OCI-M1 (cell line): ENCODE results near the gene AURKA.
A peak's percentile ranks its signal among the peaks of the same experiment; 100 is the strongest.
"Not testable (repeated sequence)": the region's sequence is repeated elsewhere in the genome, so short reads cannot be mapped to it uniquely, and the experiment has no call there.

Source experiments
- DNase-seq: peaks from one replicate; lab custom pipeline; 2025; lab: John Stamatoyannopoulos, UW

Gene AURKA

DNA sequence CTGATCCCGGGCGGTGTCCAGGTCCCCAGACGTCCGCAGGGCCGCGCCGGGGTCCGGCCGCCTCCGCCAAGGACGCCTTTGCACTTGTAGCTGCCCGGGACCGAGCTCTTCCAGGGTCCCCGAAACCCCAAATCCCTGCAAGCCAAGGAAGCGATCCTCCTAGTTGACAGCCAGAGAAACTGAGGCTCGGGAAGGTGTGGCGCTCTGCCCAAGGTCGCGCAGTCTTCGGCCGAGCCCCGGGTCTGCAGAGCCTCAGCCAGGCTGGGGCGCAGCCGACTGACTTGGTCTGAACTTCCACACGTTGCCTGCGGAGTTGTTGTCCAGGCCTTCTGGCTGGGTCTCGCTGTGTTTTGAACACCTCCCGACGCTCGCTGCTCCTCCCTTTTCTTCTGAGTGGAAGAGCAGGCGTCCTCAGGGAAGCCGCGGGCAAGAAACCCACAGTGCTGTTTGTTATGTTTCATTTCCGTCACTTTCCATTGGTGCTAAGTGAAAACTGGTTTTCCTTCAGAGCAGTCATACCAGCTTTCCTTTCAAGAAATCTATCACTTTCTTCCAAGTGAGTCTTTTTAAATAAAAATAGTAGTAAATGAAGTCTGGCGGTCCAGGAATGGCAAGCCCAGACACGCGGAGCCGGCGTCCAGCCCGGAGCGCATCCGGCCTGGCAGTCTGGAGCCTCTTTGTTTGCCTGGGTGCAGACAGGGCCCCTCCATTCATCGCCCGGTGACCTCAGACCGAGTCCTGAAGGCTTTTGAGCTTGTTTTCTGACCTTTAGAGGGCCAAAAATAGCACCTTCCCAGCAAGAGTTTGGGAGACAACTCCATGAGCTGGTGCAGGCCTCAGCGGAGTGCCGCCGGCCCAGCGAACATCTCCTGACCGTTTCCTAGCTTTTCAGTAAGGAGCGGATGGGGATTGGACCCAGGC, 32.5 kb downstream of the AURKA start:
- DNase-seq = peak; percentile 50

GRCh38 chr20:56358600-56359211, 33.3 kb downstream of the AURKA start, which contains the start of gene FAM210B:
FAM210B (plus strand) TSS chr20:56358974; CDS start chr20:56359006, 32 bp downstream.
- peak; percentile 93 for DNase-seq

DNA sequence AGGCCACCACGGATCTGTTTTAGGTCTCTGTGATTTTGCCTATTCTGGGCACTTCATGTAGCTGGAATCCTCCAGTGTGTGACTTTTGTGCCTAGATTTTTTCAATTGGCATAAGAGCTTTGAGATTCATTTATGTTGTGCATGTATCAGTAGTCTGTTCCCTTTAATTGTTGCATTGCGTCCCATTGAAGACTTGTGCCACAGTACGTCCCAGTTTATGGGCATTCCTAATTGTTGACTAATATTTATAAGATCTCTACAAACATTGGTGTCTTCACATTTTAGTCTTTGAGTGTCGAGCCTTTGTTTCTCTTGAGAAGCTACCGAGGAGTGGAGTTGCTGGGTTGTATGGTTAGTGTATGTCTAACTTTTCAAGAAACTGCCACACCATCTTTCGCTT, 33.9 kb downstream of the AURKA start:
- no peak for DNase-seq

GRCh38 chr20:56353356-56353755, 38.7 kb downstream of the AURKA start:
- DNase-seq = peak; percentile 38

GRCh38 chr20:56352345-56353055, 39.5 kb downstream of the AURKA start:
- no peak for DNase-seq

GRCh38 chr20:56350842-56351241, 41.2 kb downstream of the AURKA start:
- no peak for DNase-seq

GRCh38 chr20:56348746-56349145, 43.3 kb downstream of the AURKA start:
- DNase-seq = no peak

DNA sequence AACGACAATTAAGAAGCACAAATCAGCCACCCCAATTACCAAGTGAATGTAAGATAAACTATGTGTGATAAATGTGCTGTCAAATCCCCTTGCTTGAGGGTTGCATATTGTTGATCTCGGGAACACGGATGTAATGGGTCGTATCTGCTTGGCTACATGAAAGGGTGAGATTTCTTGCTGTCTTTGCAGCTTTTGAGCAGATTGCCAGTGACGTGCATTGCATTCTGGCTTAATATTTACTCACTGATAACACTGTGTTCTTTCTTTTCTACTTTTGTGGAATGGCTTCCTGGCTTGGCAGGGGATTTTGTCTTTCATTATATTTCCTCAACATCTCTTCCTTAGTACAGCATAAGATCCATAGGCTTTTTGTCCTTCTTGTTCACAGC, 43.7 kb downstream of the AURKA start:
- DNase-seq = no peak

GRCh38 chr20:56347628-56348304, 44.2 kb downstream of the AURKA start:
- DNase-seq = no peak

DNA sequence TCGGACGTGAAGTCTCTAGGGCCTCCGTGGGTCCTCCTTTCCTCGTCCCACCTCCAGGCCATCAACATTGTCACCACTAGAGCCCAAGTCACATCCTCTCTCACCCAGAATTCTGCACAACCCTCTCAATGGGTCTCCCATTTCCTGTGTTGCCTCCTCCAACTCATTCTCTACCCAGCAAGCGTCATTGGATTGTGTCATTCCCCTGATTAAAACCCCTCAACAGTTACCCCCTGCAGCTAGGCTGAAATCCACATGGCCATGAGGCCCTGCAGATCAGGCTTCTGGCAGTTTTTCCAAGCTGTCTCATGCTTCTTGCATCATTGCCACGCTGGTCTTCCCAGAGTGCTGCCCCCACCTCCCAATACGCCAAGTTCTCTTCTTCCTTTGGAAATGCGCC, 46.1 kb downstream of the AURKA start:
- DNase-seq = no peak

DNA sequence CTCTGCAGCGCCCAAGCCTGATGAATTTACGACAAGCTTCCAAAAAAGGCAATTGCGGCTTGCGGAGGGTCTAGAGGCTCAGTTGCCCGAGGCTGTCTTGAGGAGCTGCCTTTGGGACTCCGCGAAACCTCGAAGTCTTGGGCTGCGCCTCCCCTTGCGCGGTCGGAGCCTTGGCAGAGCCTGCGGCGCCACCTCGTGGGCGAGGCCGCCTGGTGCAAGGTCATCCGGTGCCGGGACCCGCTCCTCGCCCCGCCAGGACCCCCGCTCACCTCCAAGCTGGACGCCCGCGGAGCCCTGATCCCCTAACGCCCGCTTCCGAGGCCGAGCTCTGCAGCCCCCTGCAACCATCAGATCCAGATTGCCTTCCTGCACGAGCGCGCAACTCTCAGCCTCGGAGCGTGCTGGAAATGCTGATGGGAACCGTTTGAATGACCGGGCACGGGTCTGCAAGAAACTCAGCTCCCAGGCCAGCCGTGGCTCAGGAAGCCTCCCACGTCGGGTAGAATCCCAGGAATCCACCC, 48.1 kb downstream of the AURKA start:
- DNase-seq = peak; percentile 26

DNA sequence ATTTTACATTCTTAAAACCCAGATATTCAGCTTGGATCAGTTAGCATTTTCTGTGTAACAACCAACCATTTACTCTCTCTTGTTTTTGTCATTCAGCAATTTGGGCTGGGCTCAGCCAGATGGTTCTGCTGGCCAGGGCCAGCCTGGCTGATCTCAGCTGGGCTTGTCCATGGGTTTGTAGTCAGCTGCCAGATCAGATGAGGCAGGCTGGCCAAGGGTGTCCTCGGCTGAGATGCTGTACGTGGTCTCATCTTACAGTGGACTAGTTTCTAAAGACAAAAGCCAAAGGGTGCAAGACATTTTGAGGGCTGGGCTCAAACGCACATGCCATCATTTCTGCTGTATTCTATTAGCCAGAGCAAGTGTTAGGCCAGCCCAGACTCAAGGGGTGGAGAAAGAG, 49.2 kb downstream of the AURKA start:
- no peak for DNase-seq

DNA sequence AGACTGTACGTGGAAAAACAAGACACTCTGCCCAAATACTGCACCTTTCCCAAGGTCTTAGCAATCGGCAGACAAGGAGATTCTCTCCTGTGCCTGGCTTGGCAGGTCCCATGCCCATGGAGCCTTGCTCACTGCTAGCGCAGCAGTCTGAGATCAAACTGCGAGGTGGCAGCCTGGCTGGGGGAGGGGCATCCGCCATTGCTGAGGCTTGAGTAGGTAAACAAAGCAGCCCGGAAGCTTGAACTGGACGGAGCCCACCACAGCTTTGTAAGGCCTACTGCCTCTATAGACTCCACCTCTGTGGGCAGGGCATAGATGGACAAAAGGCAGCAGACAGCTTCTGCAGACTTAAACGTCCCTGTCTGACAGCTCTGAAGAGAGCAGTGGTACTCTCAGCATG, 55.3 kb downstream of the AURKA start:
- DNase-seq = not testable (repeated sequence)

DNA sequence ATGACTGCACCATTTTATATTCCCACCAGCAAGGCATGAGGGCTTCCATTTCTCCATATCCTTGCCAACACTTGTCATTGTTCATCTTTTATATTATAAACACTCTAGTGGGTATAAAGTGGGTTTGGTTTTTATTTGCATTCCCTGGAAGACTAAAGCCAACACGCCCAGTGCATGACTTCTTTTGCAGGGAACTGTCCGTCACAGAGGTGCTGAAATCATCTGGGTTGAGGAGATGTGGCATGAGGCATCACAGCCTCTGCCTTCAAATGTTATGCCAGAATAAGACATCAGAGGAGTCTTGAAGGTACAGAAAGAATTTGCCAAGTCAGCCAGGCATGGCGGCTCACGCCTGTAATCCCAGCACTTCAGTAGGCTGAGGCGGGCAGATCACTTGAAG, 63.2 kb downstream of the AURKA start:
- DNase-seq = peak; percentile 27

- DNase-seq = no peak
Measured at GRCh38 chr20:56324806-56325205, 67.2 kb downstream of the AURKA start.

GRCh38 chr20:56323656-56324055, 68.4 kb downstream of the AURKA start:
- no peak for DNase-seq

DNA sequence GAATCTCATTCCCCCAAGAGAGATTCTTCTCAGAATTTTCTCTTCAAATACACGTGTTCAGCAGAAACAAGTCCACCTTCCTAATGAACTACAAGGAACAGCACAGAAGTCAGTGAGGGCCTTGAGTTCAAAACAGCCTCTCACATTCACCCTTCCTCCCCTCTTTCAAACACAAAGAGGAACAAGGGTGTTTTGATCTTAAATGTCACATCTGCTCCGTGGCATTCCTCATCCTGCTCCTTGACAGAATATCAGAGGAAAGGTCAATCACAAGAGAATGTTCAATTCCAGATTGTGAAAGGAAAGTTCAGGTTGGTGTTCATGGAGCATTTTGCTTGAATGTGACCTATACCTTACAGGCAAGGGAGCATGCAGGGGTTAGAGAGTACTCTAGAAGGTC, 68.8 kb downstream of the AURKA start:
- no peak for DNase-seq

DNA sequence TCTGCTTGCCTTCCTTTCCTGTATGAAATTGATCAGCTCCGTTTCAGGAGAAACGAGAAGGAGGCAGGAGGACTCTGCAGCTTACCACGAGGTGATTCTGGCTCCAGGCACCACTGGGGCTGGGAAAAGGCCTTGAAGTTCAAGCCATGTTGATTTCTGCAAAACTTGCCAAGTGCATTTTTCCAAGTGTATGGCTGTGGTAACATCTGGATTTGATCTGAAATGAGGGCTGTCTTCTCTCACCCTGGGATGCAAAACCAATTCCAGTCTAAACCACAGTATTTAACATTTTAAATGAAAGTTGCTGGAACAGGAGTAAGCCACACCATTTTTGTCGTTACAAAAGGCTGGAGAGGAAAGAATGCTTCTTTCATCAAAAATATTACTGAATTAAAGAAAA, 69.3 kb downstream of the AURKA start:
- DNase-seq = no peak
